ENCODE measurements around the gene TRIM52.

Gene TRIM52

GRCh38 chr5:181221792-181222629 is 38.9 kb downstream of the TRIM52 start:
- H3K4me3 ChIP-seq (ENCODE audit: low read length), result peak overlapping the region; percentile 81
- TF ChIP-seq, protein P1, sequence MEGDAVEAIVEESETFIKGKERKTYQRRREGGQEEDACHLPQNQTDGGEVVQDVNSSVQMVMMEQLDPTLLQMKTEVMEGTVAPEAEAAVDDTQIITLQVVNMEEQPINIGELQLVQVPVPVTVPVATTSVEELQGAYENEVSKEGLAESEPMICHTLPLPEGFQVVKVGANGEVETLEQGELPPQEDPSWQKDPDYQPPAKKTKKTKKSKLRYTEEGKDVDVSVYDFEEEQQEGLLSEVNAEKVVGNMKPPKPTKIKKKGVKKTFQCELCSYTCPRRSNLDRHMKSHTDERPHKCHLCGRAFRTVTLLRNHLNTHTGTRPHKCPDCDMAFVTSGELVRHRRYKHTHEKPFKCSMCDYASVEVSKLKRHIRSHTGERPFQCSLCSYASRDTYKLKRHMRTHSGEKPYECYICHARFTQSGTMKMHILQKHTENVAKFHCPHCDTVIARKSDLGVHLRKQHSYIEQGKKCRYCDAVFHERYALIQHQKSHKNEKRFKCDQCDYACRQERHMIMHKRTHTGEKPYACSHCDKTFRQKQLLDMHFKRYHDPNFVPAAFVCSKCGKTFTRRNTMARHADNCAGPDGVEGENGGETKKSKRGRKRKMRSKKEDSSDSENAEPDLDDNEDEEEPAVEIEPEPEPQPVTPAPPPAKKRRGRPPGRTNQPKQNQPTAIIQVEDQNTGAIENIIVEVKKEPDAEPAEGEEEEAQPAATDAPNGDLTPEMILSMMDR (IDR thresholded peaks at IDR 0.05; ENCODE audit: insufficient read depth, low read depth, low read length, missing control alignments), result no peak
- DNase-seq (ENCODE audit: low read depth), result peak; percentile 95

DNA sequence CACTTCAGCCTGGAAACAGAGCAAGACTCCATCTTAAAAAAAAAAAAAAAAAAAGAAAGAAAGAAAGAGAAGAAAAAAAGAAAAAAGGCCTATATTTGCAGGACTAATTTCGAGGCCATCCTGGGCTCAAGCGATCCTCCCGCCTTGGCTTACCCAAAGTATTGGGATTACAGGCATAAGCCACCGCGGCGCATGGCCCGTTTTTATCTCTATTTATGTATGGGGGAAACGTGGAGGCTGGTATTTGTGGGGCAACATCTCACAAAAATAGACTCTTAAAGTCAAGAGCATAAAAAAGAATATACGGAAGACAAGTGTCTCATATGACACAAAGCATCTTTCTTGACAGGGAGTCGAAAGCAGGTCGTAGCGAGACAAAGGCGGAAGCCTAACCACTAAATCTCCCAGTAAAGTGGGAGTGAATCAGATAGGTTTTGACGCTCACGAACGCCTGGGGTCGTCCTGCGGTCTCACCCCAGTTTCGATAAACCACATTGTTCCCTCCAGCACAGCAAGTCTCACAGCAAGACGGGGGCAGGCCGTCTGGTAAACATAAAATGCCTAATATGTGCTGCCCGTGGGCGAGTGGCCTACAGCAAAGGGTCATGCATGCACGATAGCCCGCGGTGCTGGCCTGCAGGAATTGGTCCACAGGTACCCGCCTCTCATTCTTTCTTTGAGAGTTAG is 39.7 kb downstream of the TRIM52 start:
- TF ChIP-seq, protein P1 (IDR thresholded peaks at IDR 0.05; ENCODE audit: insufficient read depth, low read depth, low read length, missing control alignments), result no peak
- peak; percentile 23 for DNase-seq (ENCODE audit: low read depth)
- H3K4me3 ChIP-seq (ENCODE audit: low read length), result no peak overlapping the region

GRCh38 chr5:181220178-181220515 is 40.8 kb downstream of the TRIM52 start:
- TF ChIP-seq, protein P1 (IDR thresholded peaks at IDR 0.05; ENCODE audit: insufficient read depth, low read depth, low read length, missing control alignments), result no peak
- no peak overlapping the region for H3K4me3 ChIP-seq (ENCODE audit: low read length)
- no peak for DNase-seq (ENCODE audit: low read depth)

DNA sequence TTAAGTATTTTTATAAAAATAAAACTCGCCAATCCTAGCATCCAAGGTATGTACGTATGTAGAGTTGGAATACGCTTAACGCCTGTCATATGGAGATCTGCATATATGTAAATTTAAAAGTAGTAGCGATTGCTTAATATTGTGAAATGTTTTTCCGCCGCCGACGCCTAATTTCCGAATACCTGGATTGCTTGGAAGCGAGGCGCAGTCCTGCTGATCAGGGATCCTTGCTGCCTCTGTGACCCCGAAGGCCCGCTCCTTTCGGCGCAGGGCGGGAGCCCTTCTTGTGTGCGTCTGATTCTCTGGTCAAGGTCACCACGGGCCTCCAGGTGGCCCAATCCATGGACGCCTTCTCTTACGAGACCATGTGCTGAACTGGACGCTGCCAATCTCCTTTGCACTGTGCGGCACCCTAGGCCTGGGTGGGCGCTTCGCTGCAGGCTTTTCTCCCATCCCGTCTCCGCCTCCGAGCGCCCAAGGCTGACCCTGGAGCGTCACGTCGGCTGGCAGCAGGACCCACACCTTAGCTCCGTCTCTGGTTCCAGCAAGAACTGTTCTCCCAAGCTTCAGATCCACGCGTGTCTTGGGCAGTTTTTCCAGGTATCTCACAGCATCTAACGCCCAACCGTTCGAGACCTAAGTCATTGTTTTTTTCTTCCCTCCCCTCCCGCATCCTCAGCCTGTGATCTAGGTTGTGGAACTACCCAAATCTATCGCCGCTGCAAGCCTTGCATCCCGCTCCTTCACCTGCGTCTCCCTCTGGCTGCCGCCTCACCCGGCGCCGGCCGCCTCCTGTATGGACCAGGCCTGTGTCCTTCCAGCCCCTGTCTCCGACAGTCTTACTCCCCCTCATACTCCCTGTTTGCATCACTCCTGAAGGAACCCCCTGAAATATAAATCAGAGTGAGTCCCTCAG is 41.4 kb downstream of the TRIM52 start:
- TF ChIP-seq, protein P1 (IDR thresholded peaks at IDR 0.05; ENCODE audit: insufficient read depth, low read depth, low read length, missing control alignments), result no peak
- no peak for DNase-seq (ENCODE audit: low read depth)
- H3K4me3 ChIP-seq (ENCODE audit: low read length), result no peak overlapping the region

DNA sequence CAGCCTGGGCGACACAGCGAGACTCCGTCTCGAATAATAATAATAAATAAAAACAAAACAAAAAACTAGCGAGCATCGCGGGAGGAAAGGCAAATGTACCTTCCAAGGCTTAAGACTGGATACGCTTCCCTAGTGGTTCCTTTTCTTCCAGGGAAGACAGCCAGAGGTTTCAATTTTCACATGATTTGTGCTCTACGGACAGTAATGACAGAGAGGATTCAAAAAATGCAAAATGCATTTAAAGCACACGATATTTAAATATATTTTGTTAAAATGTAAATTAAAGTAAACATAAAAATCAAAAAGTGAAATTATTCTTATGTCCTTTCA is 42.2 kb downstream of the TRIM52 start:
- TF ChIP-seq, protein P1 (IDR thresholded peaks at IDR 0.05; ENCODE audit: insufficient read depth, low read depth, low read length, missing control alignments), result no peak
- peak overlapping the region; percentile 47 for H3K4me3 ChIP-seq (ENCODE audit: low read length)
- no peak for DNase-seq (ENCODE audit: low read depth)

GRCh38 chr5:181217803-181218062 is 43.2 kb downstream of the TRIM52 start:
- no peak for DNase-seq (ENCODE audit: low read depth)
- TF ChIP-seq, protein P1 (IDR thresholded peaks at IDR 0.05; ENCODE audit: insufficient read depth, low read depth, low read length, missing control alignments), result no peak
- peak overlapping the region; percentile 47 for H3K4me3 ChIP-seq (ENCODE audit: low read length)
